A673 (cell line): ENCODE data around the gene PLEKHG2.

Source experiments
- CTCF ChIP-seq: fragments of 300-800, 200-600 bp; sonication (generic); conservative IDR thresholded peaks from 2 replicates; pipeline ENCODE4 v1.5.1; 2017; ENCODE audit warnings: low read depth, mild to moderate bottlenecking, antibody characterized with exemption, low read length, moderate library complexity, mixed read lengths
- EZH2 ChIP-seq: fragments of 200-600 bp; sonication (generic); IDR thresholded peaks from 2 replicates; pipeline ENCODE4 v1.6.1; 2017; ENCODE audit warnings: borderline replicate concordance, low read depth, mild to moderate bottlenecking, mixed read lengths, antibody characterized with exemption, low read length; ENCODE audit not compliant: poor library complexity, severe bottlenecking

- TF ChIP-seq CTCF (no peak), EZH2 (no peak)
These were observed 16.0 kb downstream of the PLEKHG2 start for GRCh38 chr19:39428283-39429112.
